HCT116 (cell line): Measurements from ENCODE around the gene KYNU. TPM values are rescaled to one million over a fixed set of nuclear protein-coding genes. Genes with fewer than 3 reads are reported as not detected.

ENCODE experiments used
- ATAC-seq: fragments of 200-7000 bp; cut with Tn5 transposase; 2 replicates; pipeline ENCODE4 v1.9.1; 2020; ENCODE audit warnings: mild to moderate bottlenecking, moderate library complexity
- BruUV-seq: library from RNA; stranded (reverse); fragments of 400-500 nt; replicated peaks from 2 replicates; lab custom pipeline; 2021; lab: Mats Ljungman, UMichigan
- CTCF ChIA-PET: fragments of 300-600 bp; sonication (Branson Sonifier 250); formaldehyde crosslinking; loops from one replicate; lab custom pipeline; 2021; ENCODE audit warnings: antibody characterized with exemption; lab: Charles Lee
- POLR2A ChIA-PET: fragments of 300-600, 350-600 bp; sonication (Branson Sonifier 250); formaldehyde crosslinking; loops from one replicate; lab custom pipeline; 2021; ENCODE audit warnings: antibody characterized with exemption; lab: Charles Lee
- RAD21 ChIA-PET, 2 experiments: fragments of 300-600 bp; sonication (Branson Sonifier 250); formaldehyde crosslinking; loops; one replicate each; lab custom pipeline; 2023; ENCODE audit warnings: low total read pairs in 2 of 2; ENCODE audit not compliant: uncharacterized antibody in 2 of 2, unreplicated experiment in 2 of 2, low non-redundant PET in 1 of 2; lab: Charles Lee
- DNase-seq: peaks from one replicate; pipeline ENCODE4 v3.0.0-alpha.2; 2010; ENCODE audit warnings: low read depth, low spot score
- H2AFZ ChIP-seq: fragments of 200-600 bp; shearing (Covaris generic), sonication (generic); 2 replicates; pipeline ENCODE4 v1.6.1; 2017; ENCODE audit warnings: low read depth, mixed run types, mixed read lengths, antibody characterized with exemption, low read length; ENCODE audit not compliant: poor library complexity, severe bottlenecking
- H3K27ac ChIP-seq: 2 replicates; pipeline ENCODE4 v1.5.1; 2012; ENCODE audit warnings: low read depth, low read length
- H3K27me3 ChIP-seq: fragments of 200-600 bp; sonication (generic); 2 replicates; pipeline ENCODE4 v1.6.1; 2016; ENCODE audit warnings: mixed run types, low read length, mixed read lengths; ENCODE audit not compliant: insufficient read depth
- H3K36me3 ChIP-seq, 2 experiments: fragments of 200-500 bp in 1 of 2; fragments of 200-600 bp in 1 of 2; sonication (Bioruptor generic) in 1 of 2; sonication (generic) in 1 of 2; 2 replicates each; pipeline versions ENCODE4 v1.5.1 to v1.6.1; 2014 to 2016; ENCODE audit warnings: low read length in 2 of 2, inconsistent platforms in 1 of 2, mixed read lengths in 1 of 2, mixed run types in 1 of 2; ENCODE audit not compliant: insufficient read depth in 2 of 2, control insufficient read depth in 1 of 2
- H3K4me1 ChIP-seq, 2 experiments: fragments of 200-600 bp in 1 of 2; sonication (generic) in 1 of 2; 2 replicates each; pipeline versions ENCODE4 v1.5.1 to v1.6.1; 2012 to 2017; ENCODE audit warnings: low read length in 2 of 2, inconsistent platforms in 1 of 2, mild to moderate bottlenecking in 1 of 2, mixed read lengths in 1 of 2, mixed run types in 1 of 2, moderate library complexity in 1 of 2; ENCODE audit not compliant: insufficient read depth in 2 of 2, control insufficient read depth in 1 of 2
- H3K4me2 ChIP-seq: fragments of 200-600 bp; sonication (generic); 2 replicates; pipeline ENCODE4 v1.6.1; 2017; ENCODE audit warnings: mixed run types, low read length, mixed read lengths
- H3K4me3 ChIP-seq, 2 experiments: fragments of 200-600 bp in 1 of 2; sonication (generic) in 1 of 2; replicated peaks in 1 of 2; 2 replicates each; pipeline ENCODE4 v1.5.1; 2011 to 2016; ENCODE audit warnings: low read length in 2 of 2, control low read depth in 1 of 2, low read depth in 1 of 2, mild to moderate bottlenecking in 1 of 2, mixed read lengths in 1 of 2, mixed run types in 1 of 2
- H3K79me2 ChIP-seq: fragments of 200-600 bp; sonication (generic); 2 replicates; pipeline ENCODE4 v1.6.1; 2017; ENCODE audit warnings: mild to moderate bottlenecking, mixed run types, low read length, moderate library complexity, mixed read lengths; ENCODE audit not compliant: insufficient read depth
- H3K9ac ChIP-seq: fragments of 200-600 bp; sonication (generic); 2 replicates; pipeline ENCODE4 v1.6.1; 2016; ENCODE audit warnings: low read length, mixed read lengths
- H3K9me2 ChIP-seq: fragments of 200-600 bp; sonication (generic), shearing (Covaris generic); 2 replicates; pipeline ENCODE4 v1.6.1; 2017; ENCODE audit warnings: mixed run types, mild to moderate bottlenecking, moderate library complexity; ENCODE audit not compliant: insufficient read depth
- H3K9me3 ChIP-seq, 2 experiments: fragments of 200-500 bp in 1 of 2; fragments of 200-600 bp in 1 of 2; sonication (Bioruptor generic) in 1 of 2; sonication (generic) in 1 of 2; 2 replicates each; pipeline ENCODE4 v1.6.1; 2014 to 2017; ENCODE audit warnings: low read length in 2 of 2, mixed read lengths in 2 of 2, inconsistent platforms in 1 of 2, low read depth in 1 of 2, mild to moderate bottlenecking in 1 of 2, mixed run types in 1 of 2, moderate library complexity in 1 of 2; ENCODE audit not compliant: control insufficient read depth in 1 of 2, insufficient read depth in 1 of 2
- H4K20me1 ChIP-seq: fragments of 200-600 bp; sonication (generic), shearing (Covaris generic); 2 replicates; pipeline ENCODE4 v1.6.1; 2017; ENCODE audit warnings: mixed run types, mild to moderate bottlenecking, moderate library complexity; ENCODE audit not compliant: insufficient read depth
- ELF1 ChIP-seq: IDR thresholded peaks from 2 replicates; pipeline ENCODE4 v1.6.1; 2012; ENCODE audit warnings: low read depth, borderline replicate concordance
- EZH2 ChIP-seq: fragments of 200-600 bp; sonication (generic); IDR thresholded peaks from 2 replicates; pipeline ENCODE4 v1.6.1; 2017; ENCODE audit warnings: antibody characterized with exemption, mixed run types
- FOSL1 ChIP-seq: IDR thresholded peaks from 2 replicates; pipeline ENCODE4 v1.6.1; 2012; ENCODE audit warnings: low read depth
- JUND ChIP-seq: IDR thresholded peaks from 2 replicates; pipeline ENCODE4 v1.6.1; 2012
- POLR2AphosphoS5 ChIP-seq: IDR thresholded peaks from 2 replicates; pipeline ENCODE4 v1.6.1; 2011; ENCODE audit warnings: mild to moderate bottlenecking, low read depth, low read length, moderate library complexity
- SIN3A ChIP-seq: IDR thresholded peaks from 2 replicates; pipeline ENCODE4 v1.6.1; 2012; ENCODE audit warnings: low read depth
- YY1 ChIP-seq: IDR thresholded peaks from 2 replicates; pipeline ENCODE4 v1.6.1; 2011; ENCODE audit warnings: low read length, low read depth, moderate library complexity, mild to moderate bottlenecking; ENCODE audit not compliant: insufficient replicate concordance; ENCODE audit errors: extremely low read depth
- ZNF274 ChIP-seq: fragments of 200-500 bp; sonication (Bioruptor generic); IDR thresholded peaks from 2 replicates; pipeline ENCODE4 v1.6.1; 2014; ENCODE audit warnings: mild to moderate bottlenecking, low read depth, low read length, inconsistent platforms
- intact Hi-C: fragments of 100-400 bp; cut with micrococcal nuclease; formaldehyde crosslinking; loops from 2 replicates; pipeline ENCODE4 v1.10.0; 2022
- total RNA-seq: library from RNA; stranded (reverse); gene quantifications from one replicate; pipeline ENCODE4 v1.2.1, GENCODE V29; 2021; ENCODE audit not compliant: unreplicated experiment
- TF ChIP-seq, protein P1 (sequence below), 3 experiments: fragments of 200-600 bp in 1 of 3; sonication (generic) in 1 of 3; IDR thresholded peaks in 2 of 3; conservative IDR thresholded peaks in 1 of 3; 2 replicates each; pipeline ENCODE4 v1.5.1; 2012 to 2017; ENCODE audit warnings: low read depth in 2 of 3, low read length in 2 of 3, antibody characterized with exemption in 1 of 3, borderline replicate concordance in 1 of 3, control low read depth in 1 of 3, mild to moderate bottlenecking in 1 of 3, mixed read lengths in 1 of 3, mixed run types in 1 of 3, moderate library complexity in 1 of 3; ENCODE audit not compliant: insufficient read depth in 1 of 3
- TF ChIP-seq, protein P2 (sequence below): IDR thresholded peaks from 2 replicates; pipeline ENCODE4 v1.6.1; 2011; ENCODE audit warnings: mild to moderate bottlenecking, low read length, moderate library complexity; ENCODE audit not compliant: insufficient replicate concordance; ENCODE audit errors: extremely low read depth

KYNU gene
- total RNA-seq, 1 experiment from 2014 or later, result 0.22 TPM

DNA sequence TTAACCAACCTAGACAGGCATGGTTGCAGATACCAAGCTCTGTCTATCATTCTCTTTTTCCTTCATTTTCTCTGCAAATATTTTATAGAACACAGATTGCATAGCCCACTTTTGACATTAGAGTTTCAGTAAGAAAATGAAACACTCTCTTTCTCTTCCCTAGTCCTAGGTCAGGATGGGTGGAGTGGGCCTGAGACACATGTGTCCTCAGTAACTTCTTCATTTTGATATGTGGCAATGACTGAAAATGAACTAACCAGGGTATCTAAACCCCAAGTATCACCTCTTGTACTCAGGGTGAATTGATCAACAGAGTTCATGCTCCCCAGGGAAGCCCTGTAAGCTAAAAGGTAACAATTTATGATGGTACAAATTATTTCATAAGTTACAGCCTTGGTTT is 37.0 kb upstream of the KYNU start (continued):
- TF ChIP-seq FOSL1 (no peak), SIN3A (no peak)
- TF ChIP-seq, protein P1, sequence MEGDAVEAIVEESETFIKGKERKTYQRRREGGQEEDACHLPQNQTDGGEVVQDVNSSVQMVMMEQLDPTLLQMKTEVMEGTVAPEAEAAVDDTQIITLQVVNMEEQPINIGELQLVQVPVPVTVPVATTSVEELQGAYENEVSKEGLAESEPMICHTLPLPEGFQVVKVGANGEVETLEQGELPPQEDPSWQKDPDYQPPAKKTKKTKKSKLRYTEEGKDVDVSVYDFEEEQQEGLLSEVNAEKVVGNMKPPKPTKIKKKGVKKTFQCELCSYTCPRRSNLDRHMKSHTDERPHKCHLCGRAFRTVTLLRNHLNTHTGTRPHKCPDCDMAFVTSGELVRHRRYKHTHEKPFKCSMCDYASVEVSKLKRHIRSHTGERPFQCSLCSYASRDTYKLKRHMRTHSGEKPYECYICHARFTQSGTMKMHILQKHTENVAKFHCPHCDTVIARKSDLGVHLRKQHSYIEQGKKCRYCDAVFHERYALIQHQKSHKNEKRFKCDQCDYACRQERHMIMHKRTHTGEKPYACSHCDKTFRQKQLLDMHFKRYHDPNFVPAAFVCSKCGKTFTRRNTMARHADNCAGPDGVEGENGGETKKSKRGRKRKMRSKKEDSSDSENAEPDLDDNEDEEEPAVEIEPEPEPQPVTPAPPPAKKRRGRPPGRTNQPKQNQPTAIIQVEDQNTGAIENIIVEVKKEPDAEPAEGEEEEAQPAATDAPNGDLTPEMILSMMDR (IDR thresholded peaks at IDR 0.05 in 2 of 3, conservative IDR thresholded peaks at IDR 0.05 in 1 of 3; ENCODE audit: borderline replicate concordance in 1 of 3, insufficient read depth in 1 of 3, low read depth in 2 of 3, low read length in 2 of 3), result no peak

DNA sequence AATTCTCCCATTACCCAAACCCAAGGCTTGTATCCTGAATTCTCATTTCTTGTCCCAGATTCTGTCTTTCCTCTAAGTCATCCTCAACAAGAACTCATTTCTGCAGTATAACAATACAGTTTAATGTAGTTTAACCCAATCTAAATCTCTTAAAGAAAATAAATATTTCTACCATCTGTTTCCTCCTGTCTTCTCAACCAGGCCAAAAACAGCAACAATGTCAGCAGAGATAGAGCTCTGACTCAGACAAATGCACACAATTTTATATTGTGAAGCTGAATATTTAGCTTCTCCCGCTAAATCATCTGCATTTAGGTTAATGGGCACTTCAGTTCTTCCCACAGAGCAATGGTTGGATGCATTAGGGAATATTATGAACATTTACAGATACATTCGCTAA is 35.7 kb upstream of the KYNU start:
- H3K9me2 ChIP-seq, result no peaks in the 10 kb centered on the region; the same call in 1 of the 2 replicates
- H3K79me2 ChIP-seq, result no peaks in the 10 kb centered on the region
- no peak for ATAC-seq
- no TSS peak for BruUV-seq
- H3K27me3 ChIP-seq, result no peaks in the 10 kb centered on the region
- no peak overlapping the region for H3K9ac ChIP-seq
- H3K27ac ChIP-seq, result no peak overlapping the region
- intact Hi-C loops, result no loop called here
- no peak overlapping the region for H3K4me2 ChIP-seq
- H3K36me3 ChIP-seq, result no peaks in the 10 kb centered on the region
- ChIA-PET POLR2A (no interaction called here), CTCF (no interaction called here), RAD21 (no interaction called here)
- TF ChIP-seq POLR2AphosphoS5, result no peak
- TF ChIP-seq ZNF274, result no peak
- TF ChIP-seq JUND, result no peak
- TF ChIP-seq, protein P1 (IDR thresholded peaks at IDR 0.05 in 2 of 3, conservative IDR thresholded peaks at IDR 0.05 in 1 of 3; ENCODE audit: borderline replicate concordance in 1 of 3, insufficient read depth in 1 of 3, low read depth in 2 of 3, low read length in 2 of 3), result no peak
- no peak for TF ChIP-seq ELF1
- TF ChIP-seq EZH2, result no peak
- no peak for TF ChIP-seq YY1
- TF ChIP-seq FOSL1, result no peak
- TF ChIP-seq, protein P2, sequence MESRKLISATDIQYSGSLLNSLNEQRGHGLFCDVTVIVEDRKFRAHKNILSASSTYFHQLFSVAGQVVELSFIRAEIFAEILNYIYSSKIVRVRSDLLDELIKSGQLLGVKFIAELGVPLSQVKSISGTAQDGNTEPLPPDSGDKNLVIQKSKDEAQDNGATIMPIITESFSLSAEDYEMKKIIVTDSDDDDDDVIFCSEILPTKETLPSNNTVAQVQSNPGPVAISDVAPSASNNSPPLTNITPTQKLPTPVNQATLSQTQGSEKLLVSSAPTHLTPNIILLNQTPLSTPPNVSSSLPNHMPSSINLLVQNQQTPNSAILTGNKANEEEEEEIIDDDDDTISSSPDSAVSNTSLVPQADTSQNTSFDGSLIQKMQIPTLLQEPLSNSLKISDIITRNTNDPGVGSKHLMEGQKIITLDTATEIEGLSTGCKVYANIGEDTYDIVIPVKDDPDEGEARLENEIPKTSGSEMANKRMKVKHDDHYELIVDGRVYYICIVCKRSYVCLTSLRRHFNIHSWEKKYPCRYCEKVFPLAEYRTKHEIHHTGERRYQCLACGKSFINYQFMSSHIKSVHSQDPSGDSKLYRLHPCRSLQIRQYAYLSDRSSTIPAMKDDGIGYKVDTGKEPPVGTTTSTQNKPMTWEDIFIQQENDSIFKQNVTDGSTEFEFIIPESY, result no peak
- H3K9me3 ChIP-seq, result no peaks in the 10 kb centered on the region
- DNase-seq, result no peak
- no peaks in the 10 kb centered on the region for H3K4me1 ChIP-seq
- H3K4me3 ChIP-seq, result no peak overlapping the region
- H2AFZ ChIP-seq, result no peak overlapping the region
- no peaks in the 10 kb centered on the region for H4K20me1 ChIP-seq
